AG04450 (cell line): ENCODE results near the gene DPP6. TPM values are rescaled to one million over a fixed set of nuclear protein-coding genes. Genes with fewer than 3 reads are reported as not detected.
"Not testable (repeated sequence)": the region's sequence is repeated elsewhere in the genome, so short reads cannot be mapped to it uniquely, and the experiment has no call there.

Experiments
- CTCF ChIA-PET: fragments of 300-600, 350-600 bp; formaldehyde crosslinking; extraction: SDS; loops from one replicate; lab custom pipeline; 2022; ENCODE audit warnings: antibody characterized with exemption, inconsistent platforms; lab: Charles Lee
- POLR2A ChIA-PET: fragments of 350-600 bp; formaldehyde crosslinking; extraction: SDS; loops from one replicate; lab custom pipeline; 2021; ENCODE audit warnings: antibody characterized with exemption, inconsistent platforms; lab: Yijun Ruan, JAX
- DNase-seq: peaks from one replicate; pipeline ENCODE4 v3.0.0-alpha.2; 2011; ENCODE audit warnings: low read depth, low spot score
- H3K27ac ChIP-seq: one replicate; pipeline ENCODE4 v1.5.1; 2012; ENCODE audit warnings: low read depth, low read length, control low read depth
- H3K27me3 ChIP-seq: one replicate; pipeline ENCODE4 v1.6.0; 2012; ENCODE audit warnings: low read length; ENCODE audit not compliant: control insufficient read depth, insufficient read depth
- H3K4me3 ChIP-seq: 2 replicates; pipeline ENCODE4 v1.5.1; 2011; ENCODE audit warnings: mild to moderate bottlenecking, low read depth, low read length, control low read depth
- H3K9me3 ChIP-seq: 2 replicates; pipeline ENCODE4 v1.5.1; 2012; ENCODE audit warnings: low read length; ENCODE audit not compliant: control insufficient read depth, insufficient read depth
- polyA minus RNA-seq: library from RNA; depleted of rRNA, polyadenylated mRNA; stranded (reverse); fragments of >200 nt; gene quantifications from 2 replicates; pipeline ENCODE4 v1.2.3, GENCODE V29; 2011; rRNA and poly(A)+ RNA removed
- polyA plus RNA-seq: library from polyadenylated mRNA; depleted of rRNA; stranded (reverse); fragments of >200 nt; gene quantifications from 2 replicates; pipeline ENCODE4 v1.2.3, GENCODE V29; 2011; rRNA removed

The DPP6 gene
- not detected in 2 replicates for polyA plus RNA-seq
- polyA minus RNA-seq, result 0.09 TPM in 1 of 2 replicates, not detected in the other

GRCh38 chr7:154051643-154052529 lies at the start of gene DPP6:
Gene DPP6 (plus strand): TSS chr7:154052398.
- H3K4me3 ChIP-seq, CTCF ChIA-PET, DNase-seq, H3K9me3 ChIP-seq, H3K27ac ChIP-seq, POLR2A ChIA-PET, H3K27me3 ChIP-seq: not testable (repeated sequence)

DNA sequence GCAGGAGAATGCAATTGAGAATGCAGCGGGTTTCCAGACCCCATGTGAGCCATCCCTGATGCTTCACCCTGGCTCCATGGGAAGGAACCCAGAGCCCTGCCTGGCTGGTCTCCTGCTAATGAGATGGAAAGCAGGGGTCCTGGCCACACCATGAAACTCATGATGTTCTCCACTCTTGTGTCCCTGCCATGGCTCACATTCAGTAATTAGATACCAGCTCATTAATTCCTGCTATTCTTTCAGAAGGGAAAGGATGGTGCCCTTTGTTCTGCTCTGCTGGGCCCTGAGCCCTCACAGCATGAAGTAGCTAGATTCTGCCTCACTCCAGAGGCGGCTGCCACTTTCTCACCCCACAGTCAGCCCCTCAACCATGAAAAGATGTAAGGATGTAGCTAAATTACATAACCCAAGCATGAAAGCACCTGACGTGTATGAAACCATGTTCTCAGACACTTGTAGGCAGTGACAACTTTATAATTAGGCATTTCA lies 42.7 kb upstream of the DPP6 start:
- H3K4me3 ChIP-seq, CTCF ChIA-PET, H3K27me3 ChIP-seq, H3K9me3 ChIP-seq, DNase-seq, H3K27ac ChIP-seq, POLR2A ChIA-PET: not testable (repeated sequence)

DNA sequence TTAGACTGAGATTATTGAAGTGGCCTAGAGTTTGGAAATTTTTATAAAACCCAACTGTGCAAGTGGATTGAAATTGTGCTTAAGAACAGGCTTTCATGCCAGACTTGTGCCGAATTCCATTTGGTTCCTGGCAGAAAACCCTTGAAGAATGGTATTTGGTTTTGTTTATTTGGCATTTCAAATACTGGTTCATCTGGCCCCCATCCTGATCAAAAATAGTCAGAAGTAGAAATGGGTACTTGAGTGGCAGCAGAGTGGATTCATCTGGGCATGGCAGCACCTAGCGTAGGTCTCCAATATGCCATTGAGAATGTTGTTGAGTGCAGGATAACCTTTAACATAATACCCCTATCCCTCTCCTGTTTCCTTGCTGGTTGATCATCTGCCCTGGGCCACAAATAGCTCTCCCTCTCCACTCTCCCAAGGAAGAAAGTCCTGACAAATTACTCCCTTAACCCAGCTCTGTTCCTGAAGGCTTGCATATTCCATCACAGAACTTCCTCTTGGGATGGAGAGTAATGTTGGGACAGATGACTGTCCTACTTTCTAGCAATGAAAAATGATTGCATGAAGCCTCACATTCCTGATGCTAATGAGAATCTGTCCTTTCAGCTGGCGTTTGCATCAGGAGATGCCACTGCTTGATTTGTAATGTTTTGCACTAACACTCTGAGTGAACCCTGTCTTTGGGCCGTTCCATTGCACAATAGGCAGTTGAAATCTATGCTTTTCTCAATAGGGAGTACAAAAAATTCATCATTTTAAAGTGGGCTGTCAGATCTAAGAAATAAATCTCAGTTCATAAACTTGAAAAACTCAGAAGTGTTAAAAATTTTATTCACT lies 41.3 kb upstream of the DPP6 start:
- H3K9me3 ChIP-seq, CTCF ChIA-PET, H3K4me3 ChIP-seq, H3K27me3 ChIP-seq, H3K27ac ChIP-seq, POLR2A ChIA-PET, DNase-seq: not testable (repeated sequence)

DNA sequence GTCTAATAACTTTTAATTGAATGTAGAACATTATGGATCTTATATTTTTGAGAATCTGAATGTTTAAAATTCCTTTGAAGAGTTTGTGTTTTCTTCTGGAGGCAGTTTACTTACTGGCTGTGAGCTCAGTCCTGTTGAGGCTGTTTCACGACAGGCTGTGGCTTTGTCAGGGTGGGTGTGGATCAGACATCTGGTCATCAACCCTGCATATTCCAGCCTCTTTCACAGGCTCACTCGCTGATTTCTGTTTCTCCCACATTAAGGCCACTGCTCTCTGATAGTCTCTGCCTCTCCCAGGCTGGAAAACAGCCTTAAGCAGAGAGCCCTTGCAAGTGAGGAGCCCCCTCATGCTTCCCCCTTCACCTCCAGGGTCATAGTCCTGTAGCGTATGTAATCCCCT lies 39.4 kb upstream of the DPP6 start:
- H3K27ac ChIP-seq, H3K4me3 ChIP-seq, CTCF ChIA-PET, POLR2A ChIA-PET, H3K9me3 ChIP-seq, DNase-seq, H3K27me3 ChIP-seq: not testable (repeated sequence)

- CTCF ChIA-PET, result not testable (repeated sequence)
Measured at GRCh38 chr7:154015636-154016035, 36.6 kb upstream of the DPP6 start.

DNA sequence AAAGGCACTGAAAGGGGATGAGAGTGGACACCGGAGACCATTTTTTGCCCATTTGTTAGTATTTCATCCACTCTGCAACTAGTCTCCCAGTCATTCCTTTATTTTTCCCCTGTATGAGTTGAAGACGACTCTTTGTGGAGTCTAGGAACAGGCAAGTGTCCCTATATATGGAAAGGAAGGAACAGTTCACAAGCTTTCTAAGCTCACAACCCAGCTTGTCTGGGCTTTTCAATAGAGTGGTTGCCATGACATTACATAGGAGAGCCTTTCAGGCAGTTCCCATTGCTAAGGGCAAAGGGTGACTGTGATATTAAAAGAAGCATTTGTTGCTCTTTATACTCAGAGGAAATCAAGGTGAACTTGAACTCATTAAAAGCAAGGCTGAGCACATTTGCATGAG lies 33.8 kb upstream of the DPP6 start:
- CTCF ChIA-PET, POLR2A ChIA-PET, H3K27ac ChIP-seq, DNase-seq, H3K4me3 ChIP-seq, H3K27me3 ChIP-seq: not testable (repeated sequence)
- peaks cover 13% of the 10 kb centered on the region; the same call in 1 of the 2 replicates for H3K9me3 ChIP-seq

More at GRCh38 chr7:154015636-154016035, 36.6 kb upstream of the DPP6 start:
- H3K27ac ChIP-seq, POLR2A ChIA-PET, H3K27me3 ChIP-seq, H3K9me3 ChIP-seq, H3K4me3 ChIP-seq, DNase-seq: not testable (repeated sequence)

DNA sequence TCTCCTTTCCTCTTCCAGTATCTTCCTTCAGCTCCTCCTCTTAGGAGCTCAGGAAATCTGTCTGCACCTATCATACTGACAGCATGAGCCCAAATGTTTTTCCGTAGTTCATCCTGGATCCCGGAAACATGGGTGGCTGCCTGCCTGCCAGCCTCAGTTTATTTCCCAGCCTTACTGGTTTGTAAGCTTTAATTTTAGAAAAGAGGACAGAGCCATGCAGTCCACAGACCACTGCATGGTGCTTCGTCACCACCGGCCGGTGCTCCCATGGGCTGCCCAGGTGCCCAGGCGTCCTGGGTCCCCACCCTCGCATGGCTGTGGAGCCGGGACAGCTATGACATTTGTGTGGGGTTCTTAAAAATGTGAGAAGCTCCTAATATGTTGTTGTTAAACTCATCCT lies 24.4 kb upstream of the DPP6 start:
- H3K27me3 ChIP-seq, POLR2A ChIA-PET, H3K27ac ChIP-seq, H3K9me3 ChIP-seq, H3K4me3 ChIP-seq, DNase-seq, CTCF ChIA-PET: not testable (repeated sequence)

DNA sequence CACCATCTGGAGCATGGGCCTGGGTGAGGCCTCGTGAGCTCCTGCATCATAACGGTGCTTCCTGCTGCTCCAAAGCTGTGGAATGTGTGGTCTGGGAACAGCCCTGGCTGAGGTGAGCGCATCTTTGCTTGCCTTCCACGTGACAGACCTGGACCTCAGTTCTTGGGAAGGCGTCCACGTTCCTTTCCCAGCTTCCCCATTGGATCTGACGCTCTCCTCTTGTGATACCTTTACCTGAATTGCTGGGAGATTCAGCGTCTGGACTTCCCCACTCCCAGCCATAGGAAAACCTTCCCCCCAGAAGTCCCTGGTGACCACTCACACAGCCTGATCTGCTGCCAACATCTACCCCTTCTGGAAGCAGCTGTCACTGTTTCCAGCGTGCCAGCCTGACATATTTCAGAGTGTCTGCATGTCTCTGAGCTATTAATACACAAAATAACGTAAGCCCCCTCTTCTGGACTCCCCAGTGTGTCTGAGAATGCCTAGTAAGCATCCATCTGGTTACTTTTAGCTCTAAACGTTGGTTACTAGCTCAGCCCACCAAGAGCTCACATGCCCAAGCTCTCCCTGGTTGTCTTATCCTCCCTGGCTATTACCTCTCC lies 21.6 kb upstream of the DPP6 start:
- H3K4me3 ChIP-seq, CTCF ChIA-PET, H3K9me3 ChIP-seq, POLR2A ChIA-PET, H3K27ac ChIP-seq, H3K27me3 ChIP-seq, DNase-seq: not testable (repeated sequence)

GRCh38 chr7:154039466-154040165 lies 12.6 kb upstream of the DPP6 start:
- H3K9me3 ChIP-seq, POLR2A ChIA-PET, H3K27ac ChIP-seq, CTCF ChIA-PET, DNase-seq, H3K27me3 ChIP-seq, H3K4me3 ChIP-seq: not testable (repeated sequence)

DNA sequence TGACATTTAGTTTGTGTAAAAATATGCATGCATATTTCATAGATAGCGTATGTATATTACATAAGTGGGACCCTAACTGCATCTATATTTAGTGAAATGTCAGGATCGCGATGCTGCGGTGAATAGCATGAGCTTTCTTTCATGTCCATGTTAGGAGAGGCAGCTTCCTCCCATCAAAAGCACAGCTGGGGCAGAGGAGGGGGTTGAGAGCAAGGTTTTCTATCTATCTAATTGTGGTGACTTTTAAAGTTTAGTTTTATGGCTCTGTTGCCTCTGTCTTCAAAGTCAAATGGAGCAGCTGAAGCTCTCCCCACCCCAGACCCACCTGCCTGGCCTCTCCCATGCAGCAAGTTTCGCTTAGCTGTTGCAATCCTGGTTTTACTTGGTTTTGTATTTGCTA lies 1.8 kb upstream of the DPP6 start:
- H3K27me3 ChIP-seq, H3K4me3 ChIP-seq, DNase-seq, H3K27ac ChIP-seq, POLR2A ChIA-PET, H3K9me3 ChIP-seq, CTCF ChIA-PET: not testable (repeated sequence)
